Breast epithelium (tissue), 4 donors: ENCODE data around the gene BTN1A1. TPM values are rescaled to one million over a fixed set of nuclear protein-coding genes. Genes with fewer than 3 reads are reported as not detected.

Source experiments
- DNase-seq, 2 donors: peaks; one replicate each; pipeline ENCODE4 v3.0.0-alpha.2; 2019; ENCODE audit warnings: low spot score in 2 of 2
- H3K27ac ChIP-seq, 2 donors: fragments of 200-600 bp; sonication (generic) in 1 of 2; one replicate each; pipeline ENCODE4 v1.5.1; 2016 to 2019; ENCODE audit warnings: mild to moderate bottlenecking in 1 of 2
- H3K27me3 ChIP-seq, 2 donors: fragments of 200-600 bp; sonication (generic) in 1 of 2; one replicate each; pipeline versions ENCODE4 v1.5.1 to v1.6.0; 2017 to 2019; ENCODE audit warnings: control low read depth in 1 of 2, mild to moderate bottlenecking in 1 of 2
- H3K36me3 ChIP-seq: fragments of 200-600 bp; one replicate; pipeline ENCODE4 v1.5.1; 2019
- H3K4me1 ChIP-seq, 2 donors: fragments of 200-600 bp; sonication (generic); one replicate each; pipeline ENCODE4 v1.5.1; 2016 to 2019; ENCODE audit warnings: control low read depth in 1 of 2
- H3K4me3 ChIP-seq, 3 donors: fragments of 200-600 bp; sonication (generic); 1 replicate in 2 of 3; 2 replicates in 1 of 3; pipeline ENCODE4 v1.5.1; 2016 to 2019; ENCODE audit warnings: mild to moderate bottlenecking in 3 of 3, moderate library complexity in 2 of 3
- H3K9me3 ChIP-seq, 2 donors: fragments of 200-600 bp; sonication (generic) in 1 of 2; one replicate each; pipeline ENCODE4 v1.5.1; 2016 to 2019; ENCODE audit warnings: control low read depth in 1 of 2
- CTCF ChIP-seq, 3 donors: fragments of 450-650 bp; IDR thresholded peaks; one replicate each; pipeline ENCODE4 v1.5.1; 2016 to 2017; ENCODE audit warnings: antibody characterized with exemption in 3 of 3, mild to moderate bottlenecking in 3 of 3, moderate library complexity in 3 of 3
- POLR2A ChIP-seq: fragments of 450-650 bp; IDR thresholded peaks from one replicate; pipeline ENCODE4 v1.6.1; 2016; ENCODE audit warnings: antibody characterized with exemption, mild to moderate bottlenecking, moderate library complexity
- POLR2AphosphoS5 ChIP-seq, 3 donors: sonication (generic); formaldehyde crosslinking; IDR thresholded peaks; one replicate each; pipeline ENCODE4 v1.6.1; 2017; ENCODE audit warnings: antibody characterized with exemption in 3 of 3
- intact Hi-C: fragments of 100-400 bp; cut with DNase I; formaldehyde crosslinking; loops from one replicate; pipeline ENCODE4 v1.15.1; 2023; ENCODE audit warnings: low total_unique reads
- total RNA-seq, 3 donors: library from RNA; depleted of rRNA; stranded (reverse); fragments of >200 nt; gene quantifications; one replicate each; pipeline ENCODE4 v1.1.0, GENCODE V29; 2016

BTN1A1 gene
- total RNA-seq, 3 donors from 2014 or later: not detected

- H3K27me3 ChIP-seq: no peaks in the 10 kb centered on the region
- DNase-seq: no peak
- no peaks in the 10 kb centered on the region for H3K9me3 ChIP-seq
- peak overlapping the region; percentile 94 to 96 for H3K27ac ChIP-seq
- peak overlapping the region; percentile 81 to 91 (median 85) for H3K4me3 ChIP-seq
- no peaks in the 10 kb centered on the region for H3K36me3 ChIP-seq
- TF ChIP-seq CTCF (IDR thresholded peaks at IDR 0.05) (no peak), POLR2A (no peak)
- intact Hi-C loops: no loop called here
- no peaks in the 10 kb centered on the region for H3K4me1 ChIP-seq
Observed at GRCh38 chr6:26536571-26537159, 36.6 kb downstream of the BTN1A1 start.

GRCh38 chr6:26537160-26537845 lies 37.2 kb downstream of the BTN1A1 start:
- DNase-seq: peak; percentile 93 to 94
- H3K4me3 ChIP-seq: peak overlapping the region; percentile 81 to 91 (median 85)
- no peaks in the 10 kb centered on the region for H3K4me1 ChIP-seq
- no peaks in the 10 kb centered on the region for H3K27me3 ChIP-seq
- H3K36me3 ChIP-seq: no peaks in the 10 kb centered on the region
- no peaks in the 10 kb centered on the region for H3K9me3 ChIP-seq
- peak overlapping the region; percentile 94 to 96 for H3K27ac ChIP-seq
- intact Hi-C loops: no loop called here
- TF ChIP-seq POLR2A: no peak
- peak; percentile 81 to 94 (median 86) for TF ChIP-seq POLR2AphosphoS5 (IDR thresholded peaks at IDR 0.05)

- H3K4me1 ChIP-seq: no peaks in the 10 kb centered on the region
- H3K27me3 ChIP-seq: no peaks in the 10 kb centered on the region
- peak within 1 kb of the TSS; percentile 94 to 96 for H3K27ac ChIP-seq
- intact Hi-C loops: loop anchor here (2.0 kb wide), 1 partner anchor 15 kb away; no protein-coding TSS in a partner anchor
- no peaks in the 10 kb centered on the region for H3K9me3 ChIP-seq
- peak; percentile 71 to 79 for DNase-seq
- peak within 1 kb of the TSS; percentile 81 to 91 (median 85) for H3K4me3 ChIP-seq
- H3K36me3 ChIP-seq: no peaks in the 10 kb centered on the region
- TF ChIP-seq POLR2AphosphoS5 (IDR thresholded peaks at IDR 0.05) (peak; percentile 60 to 75 (median 66)), CTCF (IDR thresholded peaks at IDR 0.05) (no peak), POLR2A (peak; percentile 39)
Observed at GRCh38 chr6:26537846-26538571, 37.9 kb downstream of the BTN1A1 start, which contains the start of gene HMGN4. TSS of gene HMGN4 (plus strand) at chr6:26538366. CDS start at chr6:26545207, 6,841 bp downstream.

- Histone ChIP-seq H3K4me3 (peak overlapping the region; percentile 81 to 91 (median 85)), H3K36me3 (no peaks in the 10 kb centered on the region), H3K4me1 (no peaks in the 10 kb centered on the region), H3K9me3 (no peaks in the 10 kb centered on the region), H3K27me3 (no peaks in the 10 kb centered on the region), H3K27ac (peak overlapping the region; percentile 94 to 96)
- intact Hi-C loops: loop anchor here (2.0 kb wide), 1 partner anchor 14 kb away; no protein-coding TSS in a partner anchor
- TF ChIP-seq POLR2AphosphoS5 (IDR thresholded peaks at IDR 0.05) (no peak), POLR2A (no peak), CTCF (IDR thresholded peaks at IDR 0.05) (no peak)
- DNase-seq: no peak
Observed at GRCh38 chr6:26538572-26538902, 38.4 kb downstream of the BTN1A1 start.

- intact Hi-C loops: loop anchor here (2.0 kb wide), 1 partner anchor 14 kb away; no protein-coding TSS in a partner anchor
- TF ChIP-seq POLR2A (no peak), POLR2AphosphoS5 (IDR thresholded peaks at IDR 0.05) (no peak), CTCF (IDR thresholded peaks at IDR 0.05) (no peak)
- no peaks in the 10 kb centered on the region for H3K36me3 ChIP-seq
- no peaks in the 10 kb centered on the region for H3K27me3 ChIP-seq
- H3K9me3 ChIP-seq: no peaks in the 10 kb centered on the region
- DNase-seq: no peak
- peak overlapping the region; percentile 94 to 96 for H3K27ac ChIP-seq
- H3K4me3 ChIP-seq: peak overlapping the region; percentile 81 to 91 (median 85)
- H3K4me1 ChIP-seq: no peaks in the 10 kb centered on the region
Observed at GRCh38 chr6:26539071-26539615, 39.0 kb downstream of the BTN1A1 start.
